ENCODE measurements around the gene GALM. TPM values are rescaled to one million over a fixed set of nuclear protein-coding genes. Genes with fewer than 3 reads are reported as not detected.

The GALM gene
- 17.5 and 23.2 TPM in 2 replicates for total RNA-seq (2013; cell fraction: nucleolus; rRNA removed)
- total RNA-seq (2014; rRNA removed): 1.1 and 1.6 TPM in 2 replicates
- 0.83 and 1.1 TPM in 2 replicates for total RNA-seq (2014; rRNA removed; fragmentation: Illumina TruSeq; extraction: Trizol)
- total RNA-seq (2021): 1.1 and 1.8 TPM in 2 replicates
- 7.8 TPM for polyA plus RNA-seq (2011; ENCODE audit: low read depth)
- polyA plus RNA-seq (2011; rRNA removed): 1.7 and 1.9 TPM in 2 replicates
- 1.3 and 1.4 TPM in 2 replicates for polyA plus RNA-seq (2011; cell fraction: cytosol; rRNA removed)
- polyA plus RNA-seq (2011; cell fraction: nucleus; rRNA removed): 0.34 and 0.66 TPM in 2 replicates
- polyA plus RNA-seq (2012): 4.3 and 8.5 TPM in 2 replicates
- 0.74 and 1.4 TPM in 2 replicates for polyA plus RNA-seq (2014; fragmentation: Illumina TruSeq; extraction: Trizol)
- 1 to 10 TPM; 1.5 to 1.7 TPM for polyA plus RNA-seq (2014; fragmentation: Nextera tagmentation; extraction: Ambion mirVana)
- polyA plus RNA-seq (2014; rRNA removed): 1.1 and 2.0 TPM in 2 replicates
- polyA plus RNA-seq (2016; fragmentation: Nextera tagmentation; extraction: Ambion mirVana): 1 to 10 TPM; 3.9 to 4.0 TPM
- polyA minus RNA-seq (2011; rRNA and poly(A)+ RNA removed): 1.4 and 2.0 TPM in 2 replicates
- 0.94 TPM in 1 of 2 replicates, not detected in the other for polyA minus RNA-seq (2011; cell fraction: cytosol; rRNA and poly(A)+ RNA removed)
- polyA minus RNA-seq (2011; cell fraction: nucleus; rRNA and poly(A)+ RNA removed): 1.1 TPM in 2 replicates
- percentile 37 among the genes with signal in this experiment for Bru-seq, nascent RNA
- BruChase-seq, experiment 1, labeled RNA remaining after a 6-hour chase: percentile 35 among the genes with signal in this experiment
- BruChase-seq, experiment 2, labeled RNA remaining after a 2-hour chase: percentile 28 among the genes with signal in this experiment
- long read RNA-seq, experiment 1, partial matches to known transcripts: 1 of 2 reads
- long read RNA-seq, experiment 1, other reads (novel, unspliced or antisense): 0 of 2 reads
- long read RNA-seq, experiment 2, transcript GALM-201 (7 exons, 2,484 nt): major isoform, 63 of 80 reads
- long read RNA-seq, experiment 2, partial matches to known transcripts: 3 of 80 reads
- long read RNA-seq, experiment 2, other reads (novel, unspliced or antisense): 14 of 80 reads

DNA sequence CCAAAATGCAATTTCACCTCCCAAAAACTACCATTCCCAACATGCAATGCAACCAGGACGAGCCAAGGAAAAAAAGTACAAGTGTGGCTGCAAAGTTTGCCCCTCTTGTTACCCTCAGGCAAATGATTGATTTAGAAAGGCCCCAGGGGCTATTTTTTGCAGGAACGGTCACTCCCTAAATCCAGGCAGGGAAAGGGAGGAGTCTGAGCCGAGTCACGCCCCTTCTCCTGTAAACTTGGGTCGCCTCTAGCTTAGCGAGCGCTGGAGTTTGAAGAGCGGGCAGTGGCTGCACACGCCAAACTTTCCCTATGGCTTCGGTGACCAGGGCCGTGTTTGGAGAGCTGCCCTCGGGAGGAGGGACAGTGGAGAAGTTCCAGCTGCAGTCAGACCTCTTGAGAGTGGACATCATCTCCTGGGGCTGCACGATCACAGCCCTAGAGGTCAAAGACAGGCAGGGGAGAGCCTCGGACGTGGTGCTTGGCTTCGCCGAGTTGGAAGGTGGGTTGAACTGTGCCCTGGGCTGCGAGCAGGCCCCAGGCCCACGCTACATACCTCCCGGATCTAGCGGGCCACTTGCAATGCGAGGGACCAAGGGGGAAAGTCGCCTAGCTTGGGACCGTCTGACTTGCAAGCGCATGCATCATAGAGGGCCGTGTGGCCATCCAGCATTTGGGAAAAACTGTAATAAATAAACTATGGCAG is at the start of gene GALM:
TSS of gene GALM (plus strand) at position 261 of the 702 bp plus-strand sequence. CDS start at position 309, 48 bp downstream.
- ChIA-PET POLR2A (interaction anchor here (0.8 to 3.4 kb wide), 8 partner anchors 13 to 455 kb away, joined by 3 to 20 read pairs (median 4); partner anchors contain the start of gene SOS1), SMC1A (ENCODE audit: uncharacterized antibody, unreplicated experiment) (interaction anchor here (0.5 to 3.6 kb wide), 13 partner anchors 12 to 84 kb away, joined by 3 to 27 read pairs (median 4); no protein-coding TSS in a partner anchor), CTCF (interaction anchor here (0.6 to 5.4 kb wide), 8 partner anchors 11 to 84 kb away, joined by 3 to 30 read pairs (median 4); no protein-coding TSS in a partner anchor), RAD21 (ENCODE audit: unreplicated experiment) (interaction anchor here (0.8 to 5.1 kb wide), 12 partner anchors 13 to 85 kb away, joined by 3 to 20 read pairs (median 3); partner anchors contain the start of gene SRSF7)
- Histone ChIP-seq H3K4me3 (peak within 1 kb of the TSS; percentile 56; the same call in 1 of the 2 replicates), H3K36me3 (ENCODE audit: control insufficient read depth in 2 of 2, insufficient read depth in 2 of 2, low read length in 1 of 2) (no peaks in the 10 kb centered on the region), H3K27ac (ENCODE audit: control insufficient read depth, insufficient read depth) (peak within 1 kb of the TSS; percentile 33; the same call in 1 of the 2 replicates), H3K4me2 (ENCODE audit: control insufficient read depth, insufficient read depth) (peak within 1 kb of the TSS; percentile 79), H3K27me3 (replicated peaks in 1 of 2; ENCODE audit: control insufficient read depth in 2 of 2, insufficient read depth in 2 of 2, low read length in 1 of 2) (no peaks in the 10 kb centered on the region), H3K79me2 (ENCODE audit: control insufficient read depth, insufficient read depth, low read length) (no peaks in the 10 kb centered on the region), H3K9me3 (replicated peaks; ENCODE audit: control insufficient read depth, insufficient read depth, low read length) (no peaks in the 10 kb centered on the region), H4K20me1 (ENCODE audit: control insufficient read depth, insufficient read depth) (no peaks in the 10 kb centered on the region), H2AFZ (ENCODE audit: control insufficient read depth, low read depth, low read length) (peak within 1 kb of the TSS; percentile 88), H3K4me1 (ENCODE audit: control insufficient read depth, insufficient read depth, low read length) (peaks cover 28% of the 10 kb centered on the region), H3K9ac (ENCODE audit: control insufficient read depth, insufficient read depth, low read length) (peak within 1 kb of the TSS; percentile 41; the same call in 1 of the 2 replicates)
- FAIRE-seq (peak; percentile 70), DNase-seq (ENCODE audit: low read depth, low spot score) (no peak), ATAC-seq (peak; percentile 55)
- in situ Hi-C loops (cut with MboI): no loop called here
- BruUV-seq (replicated peaks): no TSS peak
- 53% methylated on average over 26 of the region's 26 CpGs for WGBS (ENCODE audit: insufficient coverage, insufficient replicate concordance, low lambda C conversion rate, missing lambda C conversion rate)
- intact Hi-C loops (cut with micrococcal nuclease; ENCODE audit: unreplicated experiment): no loop called here
- TF ChIP-seq, protein P1, sequence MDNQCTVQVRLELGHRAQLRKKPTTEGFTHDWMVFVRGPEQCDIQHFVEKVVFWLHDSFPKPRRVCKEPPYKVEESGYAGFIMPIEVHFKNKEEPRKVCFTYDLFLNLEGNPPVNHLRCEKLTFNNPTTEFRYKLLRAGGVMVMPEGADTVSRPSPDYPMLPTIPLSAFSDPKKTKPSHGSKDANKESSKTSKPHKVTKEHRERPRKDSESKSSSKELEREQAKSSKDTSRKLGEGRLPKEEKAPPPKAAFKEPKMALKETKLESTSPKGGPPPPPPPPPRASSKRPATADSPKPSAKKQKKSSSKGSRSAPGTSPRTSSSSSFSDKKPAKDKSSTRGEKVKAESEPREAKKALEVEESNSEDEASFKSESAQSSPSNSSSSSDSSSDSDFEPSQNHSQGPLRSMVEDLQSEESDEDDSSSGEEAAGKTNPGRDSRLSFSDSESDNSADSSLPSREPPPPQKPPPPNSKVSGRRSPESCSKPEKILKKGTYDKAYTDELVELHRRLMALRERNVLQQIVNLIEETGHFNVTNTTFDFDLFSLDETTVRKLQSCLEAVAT (IDR thresholded peaks at IDR 0.05): peak; percentile 77
- TF ChIP-seq IKZF2 (IDR thresholded peaks at IDR 0.05) (no peak; a peak in 1 of 4 replicates), HDGF (IDR thresholded peaks at IDR 0.05) (0 out of 2 replicates have a peak, but pooled peaks have one; percentile 34), HCFC1 (IDR thresholded peaks at IDR 0.05; ENCODE audit: low read length) (peak; percentile 93), SRF (IDR thresholded peaks at IDR 0.05; ENCODE audit: low read depth in 2 of 2, low read length in 2 of 2) (no peak), SIX5 (IDR thresholded peaks at IDR 0.05; ENCODE audit: low read depth, low read length, severe bottlenecking) (peak; percentile 93), CREM (IDR thresholded peaks at IDR 0.05; ENCODE audit: low read depth) (peak; percentile 52; the same call in 1 of the 2 replicates), ATF7 (IDR thresholded peaks at IDR 0.05; ENCODE audit: low read depth) (0 out of 2 replicates have a peak, but pooled peaks have one; percentile 27), EGR1 (IDR thresholded peaks at IDR 0.05; ENCODE audit: borderline replicate concordance in 1 of 2, low read depth in 2 of 2, low read length in 2 of 2) (0 out of 3 replicates have a peak, but pooled peaks of 1 of the 2 experiments have one; percentile 2)
- TF ChIP-seq, protein P2, sequence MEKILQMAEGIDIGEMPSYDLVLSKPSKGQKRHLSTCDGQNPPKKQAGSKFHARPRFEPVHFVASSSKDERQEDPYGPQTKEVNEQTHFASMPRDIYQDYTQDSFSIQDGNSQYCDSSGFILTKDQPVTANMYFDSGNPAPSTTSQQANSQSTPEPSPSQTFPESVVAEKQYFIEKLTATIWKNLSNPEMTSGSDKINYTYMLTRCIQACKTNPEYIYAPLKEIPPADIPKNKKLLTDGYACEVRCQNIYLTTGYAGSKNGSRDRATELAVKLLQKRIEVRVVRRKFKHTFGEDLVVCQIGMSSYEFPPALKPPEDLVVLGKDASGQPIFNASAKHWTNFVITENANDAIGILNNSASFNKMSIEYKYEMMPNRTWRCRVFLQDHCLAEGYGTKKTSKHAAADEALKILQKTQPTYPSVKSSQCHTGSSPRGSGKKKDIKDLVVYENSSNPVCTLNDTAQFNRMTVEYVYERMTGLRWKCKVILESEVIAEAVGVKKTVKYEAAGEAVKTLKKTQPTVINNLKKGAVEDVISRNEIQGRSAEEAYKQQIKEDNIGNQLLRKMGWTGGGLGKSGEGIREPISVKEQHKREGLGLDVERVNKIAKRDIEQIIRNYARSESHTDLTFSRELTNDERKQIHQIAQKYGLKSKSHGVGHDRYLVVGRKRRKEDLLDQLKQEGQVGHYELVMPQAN (conservative IDR thresholded peaks at IDR 0.05): no peak
